ENCODE data around the gene CDK14.
"Not testable (repeated sequence)": the region's sequence is repeated elsewhere in the genome, so short reads cannot be mapped to it uniquely, and the experiment has no call there.

Gene CDK14

DNA sequence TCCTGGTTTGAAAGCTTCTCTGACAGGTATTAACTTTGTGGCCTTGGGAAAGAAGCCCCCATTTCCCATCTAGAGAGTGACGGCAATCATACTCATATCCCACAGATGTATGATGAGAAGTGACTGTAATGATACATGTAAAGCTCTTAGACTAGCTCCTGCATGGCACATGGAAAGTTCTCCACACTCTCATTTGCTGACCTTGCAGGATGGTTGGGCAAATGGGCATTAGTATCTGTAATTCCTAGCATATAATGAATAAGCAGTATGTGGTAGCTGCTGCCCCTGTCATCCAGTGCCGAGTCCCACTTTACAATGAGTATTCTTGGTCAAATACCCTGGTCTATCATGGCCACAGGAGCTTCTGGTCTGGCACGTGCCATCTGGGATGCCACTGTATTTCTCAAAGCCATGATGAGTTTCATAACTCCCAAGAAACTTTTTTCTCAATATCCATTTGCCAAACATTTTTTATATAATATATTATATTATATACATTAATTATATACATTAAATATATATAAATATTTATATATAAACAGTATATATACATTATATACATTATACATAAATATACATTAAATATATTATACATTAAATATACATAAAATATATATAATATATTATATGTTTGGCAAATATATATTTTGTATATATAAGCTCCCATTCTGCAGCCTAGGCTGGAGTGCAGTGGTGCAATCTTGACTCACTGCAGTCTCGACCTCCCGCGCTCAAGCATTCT, 561.6 kb downstream of the CDK14 start:
- no peak for DNase-seq (ENCODE audit: low spot score)

GRCh38 chr7:91162436-91162835, 566.3 kb downstream of the CDK14 start:
- no peak for DNase-seq (ENCODE audit: low spot score)

- DNase-seq (ENCODE audit: low spot score) = no peak
Observed at GRCh38 chr7:91164506-91164905, 568.4 kb downstream of the CDK14 start.

- no peak for DNase-seq (ENCODE audit: low spot score)
Observed at GRCh38 chr7:91165006-91165845, 569.1 kb downstream of the CDK14 start.

- DNase-seq (ENCODE audit: low spot score) = no peak
Observed at GRCh38 chr7:91165846-91166230, 569.7 kb downstream of the CDK14 start.

- DNase-seq (ENCODE audit: low spot score) = no peak
Observed at GRCh38 chr7:91168871-91169829, 573.0 kb downstream of the CDK14 start.

DNA sequence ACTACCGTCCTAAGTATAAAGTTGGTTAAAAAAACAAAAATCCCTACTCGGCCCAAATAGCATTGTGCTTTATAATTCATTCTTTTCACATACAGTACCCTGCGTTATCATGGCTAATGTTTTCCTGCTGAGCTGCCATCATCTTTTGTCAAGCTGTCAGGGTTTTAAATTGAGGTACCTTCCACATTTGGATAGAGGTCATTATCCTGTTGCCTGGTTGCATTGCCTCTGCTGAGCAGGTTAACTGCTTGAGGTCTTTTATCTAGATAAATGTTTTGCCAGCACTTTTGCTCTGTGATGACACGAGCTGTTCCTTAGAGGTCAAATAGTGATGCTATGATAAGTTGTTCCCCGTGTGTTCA, 573.7 kb downstream of the CDK14 start:
- DNase-seq (ENCODE audit: low spot score) = no peak

- not testable (repeated sequence) for DNase-seq (ENCODE audit: low spot score)
Observed at GRCh38 chr7:91173265-91173664, 577.1 kb downstream of the CDK14 start.

DNA sequence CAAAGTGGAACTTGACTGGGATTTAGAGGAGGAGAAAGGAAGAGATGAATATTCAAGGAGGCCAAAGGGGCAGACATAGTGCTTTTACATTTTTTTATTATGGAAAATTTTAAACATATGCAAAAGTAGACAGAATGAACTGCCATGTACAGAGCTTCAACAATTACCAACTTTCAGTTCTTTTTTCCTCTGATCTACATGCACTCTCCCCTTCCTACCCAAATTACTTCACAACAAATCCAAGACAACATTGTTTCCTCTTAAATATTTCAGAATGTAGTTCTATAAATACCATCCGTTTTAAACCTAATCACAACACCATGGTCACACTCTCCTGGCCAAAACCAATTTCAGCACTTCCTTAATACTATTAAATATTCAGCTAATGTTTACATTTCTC, 584.6 kb downstream of the CDK14 start:
- DNase-seq (ENCODE audit: low spot score) = no peak

DNA sequence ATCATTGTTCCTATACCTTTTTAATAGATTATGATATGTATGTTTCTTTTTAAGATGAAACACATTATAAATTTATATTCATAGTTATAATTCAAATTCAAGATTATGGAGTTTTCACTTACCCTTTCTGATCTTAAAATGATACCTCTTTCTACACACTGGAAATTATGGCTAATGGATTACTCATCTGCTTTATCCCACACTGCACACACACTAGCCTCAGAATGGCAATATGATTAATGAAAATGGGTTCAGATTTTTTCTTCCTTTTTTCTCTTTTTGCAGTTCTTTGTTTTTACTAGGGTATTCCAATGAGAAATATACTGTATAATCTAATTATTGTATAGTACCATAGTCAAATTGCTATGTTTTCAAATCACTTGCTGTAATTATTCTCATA, 585.8 kb downstream of the CDK14 start:
- no peak for DNase-seq (ENCODE audit: low spot score)

- no peak for DNase-seq (ENCODE audit: low spot score)
Observed at GRCh38 chr7:91182819-91183764, 587.0 kb downstream of the CDK14 start.

DNA sequence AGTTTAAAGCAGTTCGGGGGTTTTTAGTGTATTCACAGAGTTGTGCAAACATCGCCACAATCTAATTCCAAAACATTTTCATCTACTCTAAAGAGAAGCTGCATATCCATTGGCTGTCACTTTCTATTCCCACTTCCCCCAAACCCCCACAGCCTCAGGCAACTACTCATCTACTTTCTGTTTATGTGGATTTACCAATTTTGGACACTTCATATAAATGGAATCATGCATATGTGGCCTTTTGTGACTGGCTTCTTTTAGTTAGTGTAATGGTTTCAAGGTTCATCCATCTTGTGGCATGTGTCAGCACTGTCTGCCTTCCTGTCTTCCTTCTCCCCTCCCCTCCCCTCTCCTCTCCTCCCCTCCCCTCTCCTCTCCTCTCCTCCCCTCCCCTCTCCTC, 589.6 kb downstream of the CDK14 start:
- DNase-seq (ENCODE audit: low spot score) = no peak

DNA sequence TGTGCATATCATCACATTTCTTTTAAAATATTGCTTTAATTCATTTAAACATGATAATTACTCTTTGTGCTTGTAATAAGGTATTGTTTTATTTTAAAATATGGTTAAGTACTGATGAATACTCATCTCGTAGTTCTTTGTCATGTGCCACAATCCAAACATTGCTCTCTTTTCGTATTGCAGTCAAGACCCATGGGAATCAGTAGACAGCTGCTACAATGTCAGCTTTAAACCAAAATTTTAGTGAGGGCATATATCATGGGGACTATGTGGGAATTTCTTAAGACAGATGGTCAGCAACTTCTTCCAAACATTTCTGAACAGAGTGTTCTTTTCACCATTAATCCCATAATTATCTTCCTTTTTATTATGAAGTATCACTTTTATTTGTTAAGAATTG, 590.9 kb downstream of the CDK14 start:
- no peak for DNase-seq (ENCODE audit: low spot score)

- no peak for DNase-seq (ENCODE audit: low spot score)
Observed at GRCh38 chr7:91191771-91192170, 595.6 kb downstream of the CDK14 start.

DNA sequence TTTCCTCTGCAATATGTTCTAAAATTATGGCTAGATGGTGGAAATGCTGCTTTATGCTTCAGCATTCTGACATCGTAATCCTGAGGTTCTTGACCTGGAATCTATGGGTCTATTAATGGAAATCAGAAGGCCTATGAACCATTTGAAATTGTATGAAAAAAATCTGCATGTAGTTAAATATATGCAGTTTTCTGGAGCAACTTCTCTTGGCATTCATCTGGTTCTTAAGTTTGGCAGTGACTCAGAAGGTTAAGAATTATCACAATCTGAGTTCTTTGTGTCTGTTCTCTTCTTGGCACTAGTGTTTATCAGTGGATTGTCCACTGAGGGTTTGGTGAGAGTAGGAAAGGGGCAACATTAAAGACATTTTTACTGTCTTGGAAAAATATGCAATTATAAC, 597.0 kb downstream of the CDK14 start:
- DNase-seq (ENCODE audit: low spot score) = no peak

- DNase-seq (ENCODE audit: low spot score) = no peak
Observed at GRCh38 chr7:91194841-91195240, 598.7 kb downstream of the CDK14 start.

GRCh38 chr7:91196058-91196457, 599.9 kb downstream of the CDK14 start:
- no peak for DNase-seq (ENCODE audit: low spot score)

GRCh38 chr7:91198371-91198770, 602.2 kb downstream of the CDK14 start:
- no peak for DNase-seq (ENCODE audit: low spot score)

DNA sequence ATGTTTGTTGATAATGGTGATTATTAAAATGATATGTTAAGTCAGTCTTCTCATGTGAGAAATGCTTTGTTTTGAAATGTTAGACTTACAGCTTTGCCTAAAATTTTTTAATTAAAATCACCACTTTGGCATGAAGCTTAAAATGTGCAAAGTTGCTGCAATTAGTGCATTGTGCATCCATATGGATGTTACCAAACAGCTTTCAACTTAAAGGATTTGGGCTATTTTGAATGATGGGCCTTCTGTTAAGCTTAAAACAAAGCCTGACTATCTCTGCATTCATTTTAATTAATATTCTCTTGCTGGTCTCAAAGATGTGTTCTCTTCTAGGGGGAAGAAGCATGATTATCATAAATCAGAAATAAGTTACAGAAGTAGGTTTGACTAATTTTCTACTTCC, 603.5 kb downstream of the CDK14 start:
- DNase-seq (ENCODE audit: low spot score) = no peak

DNA sequence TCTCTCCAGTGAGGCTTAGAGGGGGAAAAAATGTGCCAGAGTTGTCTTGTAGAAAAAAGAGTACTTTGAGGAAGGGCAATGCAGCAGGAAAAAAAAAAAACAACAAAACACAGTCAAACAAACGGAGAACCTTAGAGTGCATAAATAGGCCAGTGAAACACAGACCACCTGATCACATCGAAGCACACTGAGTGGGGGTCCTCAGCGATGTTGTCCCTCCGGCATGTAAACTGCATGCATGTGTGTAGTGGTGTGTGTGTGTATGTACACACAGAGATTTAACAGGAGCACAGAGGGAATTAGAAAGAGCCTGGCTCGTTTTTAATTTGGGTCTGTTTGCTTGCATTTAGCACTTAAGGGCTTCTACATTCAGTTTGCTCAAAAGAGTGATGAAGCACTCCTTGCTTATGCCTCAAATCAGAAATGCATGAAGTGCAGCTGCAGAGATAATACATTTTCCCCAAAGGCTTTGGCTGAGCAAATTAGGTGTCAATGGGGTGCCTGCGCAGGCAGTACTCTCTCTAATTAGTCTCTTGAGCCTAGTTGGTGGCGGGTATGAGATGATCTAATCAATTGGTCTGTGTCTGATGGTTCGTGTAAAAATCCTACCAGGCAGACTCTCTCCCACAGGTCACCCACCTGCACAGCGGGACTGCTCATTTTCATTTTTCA, 605.5 kb downstream of the CDK14 start:
- DNase-seq (ENCODE audit: low spot score) = no peak

All from hematopoietic multipotent progenitor cell treated with erythropoietin and hydrocortisone succinate and interleukin-3 and kit ligand, for 17 days (in vitro differentiated cells).